ENCODE results near the gene DUSP18.
A peak's percentile ranks its signal among the peaks of the same experiment; 100 is the strongest.
"Not testable (repeated sequence)": the region's sequence is repeated elsewhere in the genome, so short reads cannot be mapped to it uniquely, and the experiment has no call there.

Gene DUSP18

GRCh38 chr22:30676565-30676964, 8.9 kb upstream of the DUSP18 start:
- not testable (repeated sequence) for DNase-seq

GRCh38 chr22:30675436-30675835, 7.8 kb upstream of the DUSP18 start:
- no peak for DNase-seq

GRCh38 chr22:30674482-30674881, 6.8 kb upstream of the DUSP18 start:
- DNase-seq = no peak

- no peak for DNase-seq
These were observed 5.5 kb upstream of the DUSP18 start for GRCh38 chr22:30673136-30673535.

GRCh38 chr22:30671071-30671470, 3.4 kb upstream of the DUSP18 start:
- DNase-seq = no peak

GRCh38 chr22:30668386-30668710, 673 bp upstream of the DUSP18 start:
- DNase-seq = no peak

- DNase-seq = no peak
These were observed 575 bp downstream of the DUSP18 start for GRCh38 chr22:30667107-30667493.

- no peak for DNase-seq
These were observed 1.9 kb downstream of the DUSP18 start for GRCh38 chr22:30665786-30666185.

- no peak for DNase-seq
These were observed 2.4 kb downstream of the DUSP18 start for GRCh38 chr22:30665266-30665665.

- no peak for DNase-seq
These were observed 2.9 kb downstream of the DUSP18 start for GRCh38 chr22:30664798-30665197.

GRCh38 chr22:30662040-30662439, 5.6 kb downstream of the DUSP18 start:
- no peak for DNase-seq

GRCh38 chr22:30655532-30655931, 12.1 kb downstream of the DUSP18 start:
- DNase-seq = no peak

GRCh38 chr22:30654361-30654760, 13.3 kb downstream of the DUSP18 start:
- no peak for DNase-seq

- DNase-seq = no peak
These were observed 14.8 kb downstream of the DUSP18 start for GRCh38 chr22:30652852-30653251.

- no peak for DNase-seq
These were observed 17.1 kb downstream of the DUSP18 start for GRCh38 chr22:30650508-30651116.

GRCh38 chr22:30649430-30650007, 18.2 kb downstream of the DUSP18 start:
- peak; percentile 27 for DNase-seq

GRCh38 chr22:30648825-30649224, 18.9 kb downstream of the DUSP18 start:
- no peak for DNase-seq

GRCh38 chr22:30647536-30647935, 20.1 kb downstream of the DUSP18 start:
- DNase-seq = no peak

- DNase-seq = no peak
These were observed 21.0 kb downstream of the DUSP18 start for GRCh38 chr22:30646518-30647160.

GRCh38 chr22:30643055-30643875, 24.4 kb downstream of the DUSP18 start:
- DNase-seq = no peak

GRCh38 chr22:30640839-30641430, 26.7 kb downstream of the DUSP18 start:
- DNase-seq = no peak

GRCh38 chr22:30640361-30640760, 27.3 kb downstream of the DUSP18 start:
- no peak for DNase-seq

- no peak for DNase-seq
These were observed 30.0 kb downstream of the DUSP18 start for GRCh38 chr22:30637701-30638114.
